ENCODE measurements around the gene MYH10. TPM values are rescaled to one million over a fixed set of nuclear protein-coding genes. Genes with fewer than 3 reads are reported as not detected.

The MYH10 gene
- total RNA-seq, 1 experiment from 2014 or later: 74.0 TPM

- BruUV-seq (replicated peaks): no TSS peak
- Mint-ChIP-seq H3K4me3 (ENCODE audit: unreplicated experiment) (no peak overlapping the region), H3K9me3 (ENCODE audit: unreplicated experiment) (no peaks in the 10 kb centered on the region), H3K36me3 (ENCODE audit: insufficient read depth, unreplicated experiment) (peaks cover 37% of the 10 kb centered on the region), H3K27me3 (ENCODE audit: insufficient read depth, unreplicated experiment) (no peaks in the 10 kb centered on the region), H3K27ac (ENCODE audit: unreplicated experiment) (no peak overlapping the region), H3K4me1 (ENCODE audit: low read depth, unreplicated experiment) (peaks cover 22% of the 10 kb centered on the region)
- ChIA-PET CTCF (interaction anchor here (0.5 kb wide), 1 partner anchor 172 kb away, joined by 3 read pairs; no protein-coding TSS in a partner anchor), POLR2A (no interaction called here)
- Histone ChIP-seq H3K27me3 (replicated peaks; ENCODE audit: control insufficient read depth, insufficient read depth, low read length) (no peaks in the 10 kb centered on the region), H3K36me3 (ENCODE audit: control insufficient read depth, insufficient read depth, low read length) (no peaks in the 10 kb centered on the region), H3K9me3 (no peaks in the 10 kb centered on the region), H3K4me3 (ENCODE audit: low read depth, low read length) (no peak overlapping the region), H3K4me1 (peaks cover 5% of the 10 kb centered on the region; the same call in 1 of the 2 replicates)
- intact Hi-C loops (cut with micrococcal nuclease; ENCODE audit: unreplicated experiment): no loop called here
- no peak for TF ChIP-seq CTCF (IDR thresholded peaks at IDR 0.05; ENCODE audit: insufficient read depth in 1 of 2, low read depth in 1 of 2, low read length in 1 of 2, severe bottlenecking in 1 of 2, unreplicated experiment in 1 of 2)
- no peak for DNase-seq
These were observed 8.3 kb downstream of the MYH10 start for GRCh38 chr17:8622191-8622590.

- Histone ChIP-seq H3K27me3 (replicated peaks; ENCODE audit: control insufficient read depth, insufficient read depth, low read length) (no peaks in the 10 kb centered on the region), H3K4me1 (peaks cover 5% of the 10 kb centered on the region; the same call in 1 of the 2 replicates), H3K36me3 (ENCODE audit: control insufficient read depth, insufficient read depth, low read length) (no peaks in the 10 kb centered on the region), H3K9me3 (no peaks in the 10 kb centered on the region), H3K4me3 (ENCODE audit: low read depth, low read length) (no peak overlapping the region)
- Mint-ChIP-seq H3K27ac (ENCODE audit: unreplicated experiment) (no peak overlapping the region), H3K4me1 (ENCODE audit: low read depth, unreplicated experiment) (peaks cover 22% of the 10 kb centered on the region), H3K36me3 (ENCODE audit: insufficient read depth, unreplicated experiment) (peaks cover 37% of the 10 kb centered on the region), H3K4me3 (ENCODE audit: unreplicated experiment) (no peak overlapping the region), H3K27me3 (ENCODE audit: insufficient read depth, unreplicated experiment) (no peaks in the 10 kb centered on the region), H3K9me3 (ENCODE audit: unreplicated experiment) (no peaks in the 10 kb centered on the region)
- BruUV-seq (replicated peaks): no TSS peak
- ChIA-PET CTCF (interaction anchor here (0.5 kb wide), 1 partner anchor 172 kb away, joined by 3 read pairs; no protein-coding TSS in a partner anchor), POLR2A (no interaction called here)
- DNase-seq: no peak
- no peak for TF ChIP-seq CTCF (IDR thresholded peaks at IDR 0.05; ENCODE audit: insufficient read depth in 1 of 2, low read depth in 1 of 2, low read length in 1 of 2, severe bottlenecking in 1 of 2, unreplicated experiment in 1 of 2)
- intact Hi-C loops (cut with micrococcal nuclease; ENCODE audit: unreplicated experiment): no loop called here
These were observed 8.9 kb downstream of the MYH10 start for GRCh38 chr17:8621585-8621984.

- no peak overlapping the region for H3K27ac Mint-ChIP-seq (ENCODE audit: unreplicated experiment)
- no peak overlapping the region for H3K4me3 Mint-ChIP-seq (ENCODE audit: unreplicated experiment)
- H3K27me3 Mint-ChIP-seq (ENCODE audit: insufficient read depth, unreplicated experiment): no peaks in the 10 kb centered on the region
- POLR2A ChIA-PET: no interaction called here
- intact Hi-C loops (cut with micrococcal nuclease; ENCODE audit: unreplicated experiment): no loop called here
- CTCF ChIA-PET: no interaction called here
- no peak for DNase-seq
- H3K9me3 ChIP-seq: no peaks in the 10 kb centered on the region
- H3K4me3 ChIP-seq (ENCODE audit: low read depth, low read length): no peak overlapping the region
- H3K9me3 Mint-ChIP-seq (ENCODE audit: unreplicated experiment): no peaks in the 10 kb centered on the region
- no peak for TF ChIP-seq CTCF (IDR thresholded peaks at IDR 0.05; ENCODE audit: insufficient read depth in 1 of 2, low read depth in 1 of 2, low read length in 1 of 2, severe bottlenecking in 1 of 2, unreplicated experiment in 1 of 2)
- H3K4me1 ChIP-seq: peaks cover 8% of the 10 kb centered on the region; the same call in 1 of the 2 replicates
- BruUV-seq (replicated peaks): no TSS peak
- no peaks in the 10 kb centered on the region for H3K36me3 ChIP-seq (ENCODE audit: control insufficient read depth, insufficient read depth, low read length)
- H3K27me3 ChIP-seq (replicated peaks; ENCODE audit: control insufficient read depth, insufficient read depth, low read length): no peaks in the 10 kb centered on the region
- peaks cover 22% of the 10 kb centered on the region for H3K4me1 Mint-ChIP-seq (ENCODE audit: low read depth, unreplicated experiment)
- H3K36me3 Mint-ChIP-seq (ENCODE audit: insufficient read depth, unreplicated experiment): peaks cover 30% of the 10 kb centered on the region
These were observed 11.2 kb downstream of the MYH10 start for GRCh38 chr17:8619294-8619693.
